SK-N-SH (cell line): ENCODE measurements around the gene LTBP1. TPM values are rescaled to one million over a fixed set of nuclear protein-coding genes. Genes with fewer than 3 reads are reported as not detected.
"Not testable (repeated sequence)": the region's sequence is repeated elsewhere in the genome, so short reads cannot be mapped to it uniquely, and the experiment has no call there.

Source experiments
- CTCF ChIA-PET: fragments of 300-600, 350-600 bp; formaldehyde crosslinking; extraction: SDS; loops from one replicate; lab custom pipeline; 2021; lab: Yijun Ruan, JAX
- POLR2A ChIA-PET: fragments of 350-600 bp; sonication (Branson Sonifier 250); formaldehyde crosslinking; extraction: SDS; loops from one replicate; lab custom pipeline; 2020; ENCODE audit warnings: antibody characterized with exemption, inconsistent platforms; lab: Yijun Ruan, JAX
- DNase-seq: peaks from one replicate; pipeline ENCODE4 v3.0.0; 2012
- H2AFZ ChIP-seq: fragments of 200-600 bp; sonication (generic); 2 replicates; pipeline ENCODE4 v1.8.1; 2016; ENCODE audit warnings: antibody characterized with exemption, mild to moderate bottlenecking, low read depth
- H3F3A ChIP-seq: fragments of 200-600 bp; sonication (generic); replicated peaks from 2 replicates; pipeline ENCODE3; 2016; ENCODE audit warnings: antibody characterized with exemption, mild to moderate bottlenecking; ENCODE audit not compliant: insufficient read depth
- H3K27ac ChIP-seq, 2 experiments: fragments of 200-500 bp in 1 of 2; fragments of 200-600 bp in 1 of 2; sonication (Bioruptor generic) in 1 of 2; sonication (generic), shearing (Covaris generic) in 1 of 2; 2 replicates each; pipeline versions ENCODE4 v1.5.1 to v1.6.1; 2014 to 2016; ENCODE audit warnings: low read depth in 2 of 2, inconsistent platforms in 1 of 2, low read length in 1 of 2, mild to moderate bottlenecking in 1 of 2, mixed read lengths in 1 of 2
- H3K27me3 ChIP-seq: fragments of 200-600 bp; sonication (generic), shearing (Covaris generic); 2 replicates; pipeline ENCODE4 v1.6.1; 2016; ENCODE audit warnings: mixed run types; ENCODE audit not compliant: insufficient read depth
- H3K36me3 ChIP-seq, 2 experiments: fragments of 200-500 bp in 1 of 2; fragments of 200-600 bp in 1 of 2; sonication (Bioruptor generic) in 1 of 2; sonication (generic) in 1 of 2; replicated peaks in 1 of 2; 2 replicates each; pipeline versions ENCODE3 to v1.5.1; 2014 to 2016; ENCODE audit warnings: low read length in 1 of 2, mild to moderate bottlenecking in 1 of 2; ENCODE audit not compliant: insufficient read depth in 2 of 2, control insufficient read depth in 1 of 2
- H3K4me1 ChIP-seq, 2 experiments: fragments of 200-500 bp in 1 of 2; fragments of 200-600 bp in 1 of 2; sonication (Bioruptor generic) in 1 of 2; sonication (generic), shearing (Covaris generic) in 1 of 2; 2 replicates each; pipeline versions ENCODE4 v1.5.1 to v1.6.1; 2014 to 2016; ENCODE audit warnings: low read depth in 1 of 2, low read length in 1 of 2, mixed run types in 1 of 2; ENCODE audit not compliant: insufficient read depth in 2 of 2, control insufficient read depth in 1 of 2
- H3K4me2 ChIP-seq: fragments of 200-600 bp; sonication (generic), shearing (Covaris generic); 2 replicates; pipeline ENCODE4 v1.6.1; 2017; ENCODE audit warnings: mixed run types
- H3K4me3 ChIP-seq, 2 experiments: fragments of 200-500 bp in 1 of 2; fragments of 200-600 bp in 1 of 2; sonication (Bioruptor generic) in 1 of 2; sonication (generic), shearing (Covaris generic) in 1 of 2; 2 replicates each; pipeline versions ENCODE4 v1.5.1 to v1.8.1; 2014 to 2016; ENCODE audit warnings: low read depth in 2 of 2, inconsistent platforms in 1 of 2, low read length in 1 of 2, mild to moderate bottlenecking in 1 of 2, mixed read lengths in 1 of 2, moderate library complexity in 1 of 2
- H3K79me2 ChIP-seq: fragments of 200-600 bp; sonication (generic); 2 replicates; pipeline ENCODE4 v1.8.1; 2017; ENCODE audit warnings: mild to moderate bottlenecking; ENCODE audit not compliant: insufficient read depth
- H3K9ac ChIP-seq: fragments of 200-600 bp; sonication (generic); 2 replicates; pipeline ENCODE4 v1.6.1; 2017; ENCODE audit warnings: mixed run types
- H3K9me2 ChIP-seq: fragments of 200-600 bp; sonication (generic); 2 replicates; pipeline ENCODE4 v1.6.1; 2017; ENCODE audit warnings: mixed run types
- H3K9me3 ChIP-seq: fragments of 200-600 bp; sonication (generic); 2 replicates; pipeline ENCODE4 v1.6.1; 2017; ENCODE audit warnings: mixed run types, mild to moderate bottlenecking, moderate library complexity
- H4K20me1 ChIP-seq: fragments of 200-600 bp; sonication (generic); 2 replicates; pipeline ENCODE4 v1.6.1; 2017; ENCODE audit warnings: mild to moderate bottlenecking, mixed run types; ENCODE audit not compliant: insufficient read depth
- CHD2 ChIP-seq: fragments of 150-350 bp; IDR thresholded peaks from 2 replicates; pipeline ENCODE4 v1.6.1; 2018; ENCODE audit warnings: low read length; ENCODE audit not compliant: partially characterized antibody
- ELF1 ChIP-seq: IDR thresholded peaks from 2 replicates; pipeline ENCODE4 v1.4.0; 2012
- EZH2phosphoT487 ChIP-seq: fragments of 200-600 bp; sonication (generic); IDR thresholded peaks from 2 replicates; pipeline ENCODE4 v1.6.1; 2017; ENCODE audit warnings: low read depth, mixed run types, mild to moderate bottlenecking, antibody characterized with exemption, moderate library complexity, borderline replicate concordance
- FOXJ3 ChIP-seq: sonication (generic); formaldehyde crosslinking; IDR thresholded peaks from 2 replicates; pipeline ENCODE4 v1.5.1; 2020; ENCODE audit warnings: mild to moderate bottlenecking, missing genetic modification reagents
- GATA2 ChIP-seq: sonication (generic); formaldehyde crosslinking; IDR thresholded peaks from 2 replicates; pipeline ENCODE4 v1.5.0; 2020; ENCODE audit warnings: mild to moderate bottlenecking, missing genetic modification reagents
- MAX ChIP-seq: IDR thresholded peaks from 2 replicates; pipeline ENCODE4 v1.4.0; 2012; ENCODE audit warnings: low read depth
- NFIC ChIP-seq: IDR thresholded peaks from 2 replicates; pipeline ENCODE4 v1.4.0; 2012; ENCODE audit warnings: borderline replicate concordance
- NRF1 ChIP-seq: IDR thresholded peaks from 2 replicates; pipeline ENCODE4 v1.6.1; 2012; ENCODE audit warnings: low read depth, mild to moderate bottlenecking, low read length
- POLR2AphosphoS5 ChIP-seq: IDR thresholded peaks from 2 replicates; pipeline ENCODE4 v1.6.1; 2012; ENCODE audit warnings: low read depth, low read length
- RCOR1 ChIP-seq: fragments of 150-350 bp; IDR thresholded peaks from 2 replicates; pipeline ENCODE4 v1.6.1; 2017; ENCODE audit warnings: antibody characterized with exemption, low read length
- SMC3 ChIP-seq: IDR thresholded peaks from 2 replicates; pipeline ENCODE4 v1.6.1; 2012; ENCODE audit warnings: low read depth, low read length, improper control_type of control experiment
- TEAD4 ChIP-seq: IDR thresholded peaks from 2 replicates; pipeline ENCODE4 v1.4.0; 2012; ENCODE audit warnings: mild to moderate bottlenecking, borderline replicate concordance; ENCODE audit not compliant: insufficient read depth
- YY1 ChIP-seq: IDR thresholded peaks from 2 replicates; pipeline ENCODE4 v1.4.0; 2012; ENCODE audit warnings: low read depth, mild to moderate bottlenecking
- WGBS: methylation state at CpG from one replicate; pipeline ENCODE4 v1.1.6; 2017; ENCODE audit warnings: low lambda C conversion rate; 5-methylcytosine and 5-hydroxymethylcytosine counted together
- polyA plus RNA-seq, 3 experiments: library from polyadenylated mRNA; depleted of rRNA; stranded (reverse); fragments of >200 nt; gene quantifications; 2 replicates each; pipeline ENCODE4 v1.2.3, GENCODE V29; 2012
- TF ChIP-seq, protein P1 (sequence below): IDR thresholded peaks from 2 replicates; pipeline ENCODE4 v1.4.0; 2012; ENCODE audit warnings: low read depth, borderline replicate concordance
- TF ChIP-seq, protein P2 (sequence below): IDR thresholded peaks from 2 replicates; pipeline ENCODE4 v1.4.0; 2012; ENCODE audit warnings: low read depth, borderline replicate concordance
- TF ChIP-seq, protein P3 (sequence below): fragments of 200-600 bp; sonication (generic); IDR thresholded peaks from 2 replicates; pipeline ENCODE4 v1.6.1; 2017; ENCODE audit warnings: antibody characterized with exemption, mild to moderate bottlenecking, moderate library complexity
- TF ChIP-seq, protein P4 (sequence below): IDR thresholded peaks from 2 replicates; pipeline ENCODE4; 2012

LTBP1 gene
- polyA plus RNA-seq, 1 of the 3 experiments (the other 2 are of a cell fraction): 467 TPM

GRCh38 chr2:32983193-32983924 lies 36.6 kb downstream of the LTBP1 start:
- H3K4me2 ChIP-seq, H4K20me1 ChIP-seq, H3K27ac ChIP-seq, H2AFZ ChIP-seq, H3K9me2 ChIP-seq, H3F3A ChIP-seq, H3K36me3 ChIP-seq, H3K4me3 ChIP-seq, H3K9ac ChIP-seq, H3K79me2 ChIP-seq, H3K9me3 ChIP-seq, POLR2A ChIA-PET, H3K4me1 ChIP-seq, CTCF ChIA-PET, DNase-seq, H3K27me3 ChIP-seq: not testable (repeated sequence)
- 45% methylated on average over 5 of the region's 5 CpGs for WGBS

DNA sequence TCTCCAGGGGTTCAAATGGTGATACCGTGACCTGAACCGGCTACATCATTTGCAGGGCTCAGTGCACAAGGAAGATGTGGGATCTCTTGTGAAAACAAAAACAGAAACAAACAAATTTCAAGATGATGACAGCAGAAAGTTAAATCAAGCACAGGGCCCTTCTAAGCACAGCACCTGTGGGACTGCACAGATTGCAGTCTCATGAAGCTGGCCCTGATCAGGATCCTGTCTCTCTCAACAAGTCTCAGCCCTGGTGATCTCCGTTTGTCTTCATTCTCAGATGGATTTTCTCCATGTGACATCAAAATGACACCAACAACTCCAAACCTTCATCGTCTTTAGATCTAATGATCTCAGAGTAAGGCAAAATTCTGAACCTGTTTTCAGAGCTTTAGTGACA lies 39.7 kb downstream of the LTBP1 start:
- Histone ChIP-seq H3K9ac (no peak overlapping the region), H3K79me2 (no peaks in the 10 kb centered on the region), H3K27ac (no peak overlapping the region), H3K4me2 (no peak overlapping the region), H3K9me3 (no peaks in the 10 kb centered on the region), H3K36me3 (no peaks in the 10 kb centered on the region), H4K20me1 (no peaks in the 10 kb centered on the region), H3F3A (no peaks in the 10 kb centered on the region), H3K27me3 (no peaks in the 10 kb centered on the region), H3K4me1 (no peaks in the 10 kb centered on the region), H3K9me2 (no peaks in the 10 kb centered on the region), H2AFZ (no peak overlapping the region), H3K4me3 (no peak overlapping the region)
- CTCF ChIA-PET: interaction anchor here (0.8 kb wide), 1 partner anchor 386 kb away, joined by 3 read pairs; no protein-coding TSS in a partner anchor
- POLR2A ChIA-PET: no interaction called here
- DNase-seq: no peak
- WGBS: 45% methylated on average over 4 of the region's 4 CpGs
- no peak for TF ChIP-seq NFIC
- TF ChIP-seq CHD2: no peak
- TF ChIP-seq RCOR1: no peak
- TF ChIP-seq, protein P1, sequence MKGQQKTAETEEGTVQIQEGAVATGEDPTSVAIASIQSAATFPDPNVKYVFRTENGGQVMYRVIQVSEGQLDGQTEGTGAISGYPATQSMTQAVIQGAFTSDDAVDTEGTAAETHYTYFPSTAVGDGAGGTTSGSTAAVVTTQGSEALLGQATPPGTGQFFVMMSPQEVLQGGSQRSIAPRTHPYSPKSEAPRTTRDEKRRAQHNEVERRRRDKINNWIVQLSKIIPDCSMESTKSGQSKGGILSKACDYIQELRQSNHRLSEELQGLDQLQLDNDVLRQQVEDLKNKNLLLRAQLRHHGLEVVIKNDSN: no peak
- TF ChIP-seq, protein P2, sequence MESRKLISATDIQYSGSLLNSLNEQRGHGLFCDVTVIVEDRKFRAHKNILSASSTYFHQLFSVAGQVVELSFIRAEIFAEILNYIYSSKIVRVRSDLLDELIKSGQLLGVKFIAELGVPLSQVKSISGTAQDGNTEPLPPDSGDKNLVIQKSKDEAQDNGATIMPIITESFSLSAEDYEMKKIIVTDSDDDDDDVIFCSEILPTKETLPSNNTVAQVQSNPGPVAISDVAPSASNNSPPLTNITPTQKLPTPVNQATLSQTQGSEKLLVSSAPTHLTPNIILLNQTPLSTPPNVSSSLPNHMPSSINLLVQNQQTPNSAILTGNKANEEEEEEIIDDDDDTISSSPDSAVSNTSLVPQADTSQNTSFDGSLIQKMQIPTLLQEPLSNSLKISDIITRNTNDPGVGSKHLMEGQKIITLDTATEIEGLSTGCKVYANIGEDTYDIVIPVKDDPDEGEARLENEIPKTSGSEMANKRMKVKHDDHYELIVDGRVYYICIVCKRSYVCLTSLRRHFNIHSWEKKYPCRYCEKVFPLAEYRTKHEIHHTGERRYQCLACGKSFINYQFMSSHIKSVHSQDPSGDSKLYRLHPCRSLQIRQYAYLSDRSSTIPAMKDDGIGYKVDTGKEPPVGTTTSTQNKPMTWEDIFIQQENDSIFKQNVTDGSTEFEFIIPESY: no peak
- TF ChIP-seq ELF1: no peak
- no peak for TF ChIP-seq GATA2

GRCh38 chr2:32988525-32988924 lies 41.8 kb downstream of the LTBP1 start:
- H3F3A ChIP-seq: no peaks in the 10 kb centered on the region
- no peak for TF ChIP-seq TEAD4
- no peak for TF ChIP-seq NRF1
- no peak for TF ChIP-seq RCOR1
- TF ChIP-seq MAX: no peak
- TF ChIP-seq, protein P3, sequence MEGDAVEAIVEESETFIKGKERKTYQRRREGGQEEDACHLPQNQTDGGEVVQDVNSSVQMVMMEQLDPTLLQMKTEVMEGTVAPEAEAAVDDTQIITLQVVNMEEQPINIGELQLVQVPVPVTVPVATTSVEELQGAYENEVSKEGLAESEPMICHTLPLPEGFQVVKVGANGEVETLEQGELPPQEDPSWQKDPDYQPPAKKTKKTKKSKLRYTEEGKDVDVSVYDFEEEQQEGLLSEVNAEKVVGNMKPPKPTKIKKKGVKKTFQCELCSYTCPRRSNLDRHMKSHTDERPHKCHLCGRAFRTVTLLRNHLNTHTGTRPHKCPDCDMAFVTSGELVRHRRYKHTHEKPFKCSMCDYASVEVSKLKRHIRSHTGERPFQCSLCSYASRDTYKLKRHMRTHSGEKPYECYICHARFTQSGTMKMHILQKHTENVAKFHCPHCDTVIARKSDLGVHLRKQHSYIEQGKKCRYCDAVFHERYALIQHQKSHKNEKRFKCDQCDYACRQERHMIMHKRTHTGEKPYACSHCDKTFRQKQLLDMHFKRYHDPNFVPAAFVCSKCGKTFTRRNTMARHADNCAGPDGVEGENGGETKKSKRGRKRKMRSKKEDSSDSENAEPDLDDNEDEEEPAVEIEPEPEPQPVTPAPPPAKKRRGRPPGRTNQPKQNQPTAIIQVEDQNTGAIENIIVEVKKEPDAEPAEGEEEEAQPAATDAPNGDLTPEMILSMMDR: no peak
- no peak for TF ChIP-seq POLR2AphosphoS5
- TF ChIP-seq FOXJ3 (CRISPR knock-in tag): no peak
- no peak for TF ChIP-seq YY1
- no peak for TF ChIP-seq SMC3
- TF ChIP-seq EZH2phosphoT487: no peak
- TF ChIP-seq, protein P4, sequence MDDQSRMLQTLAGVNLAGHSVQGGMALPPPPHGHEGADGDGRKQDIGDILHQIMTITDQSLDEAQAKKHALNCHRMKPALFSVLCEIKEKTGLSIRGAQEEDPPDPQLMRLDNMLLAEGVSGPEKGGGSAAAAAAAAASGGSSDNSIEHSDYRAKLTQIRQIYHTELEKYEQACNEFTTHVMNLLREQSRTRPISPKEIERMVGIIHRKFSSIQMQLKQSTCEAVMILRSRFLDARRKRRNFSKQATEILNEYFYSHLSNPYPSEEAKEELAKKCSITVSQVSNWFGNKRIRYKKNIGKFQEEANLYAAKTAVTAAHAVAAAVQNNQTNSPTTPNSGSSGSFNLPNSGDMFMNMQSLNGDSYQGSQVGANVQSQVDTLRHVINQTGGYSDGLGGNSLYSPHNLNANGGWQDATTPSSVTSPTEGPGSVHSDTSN: no peak
- TF ChIP-seq, all 33 proteins: peak for 0
- H3K9ac ChIP-seq: no peak overlapping the region
- no peak overlapping the region for H3K4me2 ChIP-seq
- no peaks in the 10 kb centered on the region for H3K36me3 ChIP-seq
- no peak for DNase-seq
- no peak overlapping the region for H3K4me3 ChIP-seq
- no peaks in the 10 kb centered on the region for H4K20me1 ChIP-seq
- no peak overlapping the region for H3K27ac ChIP-seq
- H3K9me2 ChIP-seq: no peaks in the 10 kb centered on the region
- ChIA-PET POLR2A (no interaction called here), CTCF (no interaction called here)
- WGBS: 47% methylated on average over 3 of the region's 3 CpGs
- H3K4me1 ChIP-seq: no peaks in the 10 kb centered on the region; a peak in 1 of 4 replicates
- H3K79me2 ChIP-seq: no peaks in the 10 kb centered on the region
- H3K27me3 ChIP-seq: no peaks in the 10 kb centered on the region
- H3K9me3 ChIP-seq: no peaks in the 10 kb centered on the region
- H2AFZ ChIP-seq: no peak overlapping the region
